ENCODE data around the gene SEMA3E.

GRCh38 chr7:83452256-83452655 is 196.7 kb downstream of the SEMA3E start:
- TF ChIP-seq POLR2AphosphoS5 (IDR thresholded peaks at IDR 0.05; ENCODE audit: low read depth, low read length) (no peak), POLR2A (IDR thresholded peaks at IDR 0.05; ENCODE audit: low read depth, low read length) (no peak)

Measured in GM12892 (cell line).